Neural progenitor cell (in vitro differentiated cells): ENCODE measurements around the gene IRAK1.

ENCODE experiments used
- CTCF ChIP-seq: fragments of 200-600 bp; sonication (generic); IDR thresholded peaks from 2 replicates; pipeline ENCODE4 v1.5.1; 2017; ENCODE audit warnings: antibody characterized with exemption, mild to moderate bottlenecking
- EZH2 ChIP-seq: fragments of 200-600 bp; sonication (generic); IDR thresholded peaks from 2 replicates; pipeline ENCODE4 v1.6.1; 2017; ENCODE audit warnings: antibody characterized with exemption, mild to moderate bottlenecking, moderate library complexity
- EZH2phosphoT487 ChIP-seq: fragments of 200-600 bp; sonication (generic); IDR thresholded peaks from 2 replicates; pipeline ENCODE4 v1.6.1; 2017; ENCODE audit warnings: antibody characterized with exemption

- no peak for TF ChIP-seq CTCF
- no peak for TF ChIP-seq EZH2
- TF ChIP-seq EZH2phosphoT487, result no peak
These were observed 47.2 kb downstream of the IRAK1 start, which contains the start of gene TMEM187 for GRCh38 chrX:153972368-153973126.
